Stimulated activated CD4-positive, alpha-beta T cell treated with anti-CD3 and anti-CD28 coated beads, TNF-alpha, amount 100 ng/mL, for 4 hours (primary cell): ENCODE results near the gene COLEC12.

Experiments
- DNase-seq, 3 experiments: peaks; one replicate each; pipeline ENCODE4 v3.0.0-alpha.2; 2020; ENCODE audit warnings: low read depth in 3 of 3

Gene COLEC12

GRCh38 chr18:446941-447560 is 53.5 kb downstream of the COLEC12 start:
- DNase-seq, result no peak

GRCh38 chr18:445055-445454 is 55.4 kb downstream of the COLEC12 start:
- DNase-seq, result no peak

- DNase-seq, result no peak
Measured at GRCh38 chr18:438571-438970, 61.9 kb downstream of the COLEC12 start.

- no peak for DNase-seq
Measured at GRCh38 chr18:435940-436339, 64.6 kb downstream of the COLEC12 start.

- DNase-seq, result no peak
Measured at GRCh38 chr18:434410-434809, 66.1 kb downstream of the COLEC12 start.

GRCh38 chr18:433960-434359 is 66.5 kb downstream of the COLEC12 start:
- DNase-seq, result no peak

- DNase-seq, result no peak
Measured at GRCh38 chr18:433298-433697, 67.2 kb downstream of the COLEC12 start.

GRCh38 chr18:432791-433190 is 67.7 kb downstream of the COLEC12 start:
- no peak for DNase-seq

GRCh38 chr18:429030-429429 is 71.5 kb downstream of the COLEC12 start:
- DNase-seq, result no peak

- no peak for DNase-seq
Measured at GRCh38 chr18:427005-427404, 73.5 kb downstream of the COLEC12 start.

GRCh38 chr18:425106-425745 is 75.3 kb downstream of the COLEC12 start:
- no peak for DNase-seq

- no peak for DNase-seq
Measured at GRCh38 chr18:424668-425067, 75.8 kb downstream of the COLEC12 start.

- no peak for DNase-seq
Measured at GRCh38 chr18:424071-424661, 76.3 kb downstream of the COLEC12 start.

GRCh38 chr18:422966-423365 is 77.5 kb downstream of the COLEC12 start:
- DNase-seq, result no peak

- no peak for DNase-seq
Measured at GRCh38 chr18:421247-422155, 79.0 kb downstream of the COLEC12 start.

GRCh38 chr18:420661-421246 is 79.7 kb downstream of the COLEC12 start:
- DNase-seq, result no peak

- DNase-seq, result no peak
Measured at GRCh38 chr18:419541-420175, 80.8 kb downstream of the COLEC12 start.

GRCh38 chr18:417495-417894 is 83.0 kb downstream of the COLEC12 start:
- DNase-seq, result no peak

GRCh38 chr18:416930-417329 is 83.6 kb downstream of the COLEC12 start:
- no peak for DNase-seq

GRCh38 chr18:415617-416612 is 84.6 kb downstream of the COLEC12 start:
- DNase-seq, result no peak
